B cell (primary cell): Measurements from ENCODE around the gene SMIM5.

Experiments
- CTCF ChIP-seq: fragments of 200-600 bp; IDR thresholded peaks from one replicate; pipeline ENCODE4 v1.8.0; 2022; ENCODE audit warnings: antibody characterized with exemption, mild to moderate bottlenecking
- EZH2 ChIP-seq: IDR thresholded peaks from 2 replicates; pipeline ENCODE4 v1.6.1; 2012; ENCODE audit warnings: borderline replicate concordance, low read depth, mild to moderate bottlenecking, moderate library complexity, low read length; ENCODE audit not compliant: insufficient read depth, poor library complexity, severe bottlenecking

GRCh38 chr17:75595284-75595919 is 37.8 kb upstream of the SMIM5 start:
- TF ChIP-seq CTCF (no peak), EZH2 (no peak)
